HG03571 (cell line): Measurements from ENCODE around the gene CLMN.

ENCODE experiments used
- ATAC-seq: cut with Tn5 transposase; IDR thresholded peaks from one replicate; pipeline ENCODE4 v1.9.1; 2021; ENCODE audit not compliant: unreplicated experiment

Gene CLMN

GRCh38 chr14:95245334-95245733 lies 74.4 kb downstream of the CLMN start:
- no peak for ATAC-seq

GRCh38 chr14:95244587-95244986 lies 75.1 kb downstream of the CLMN start:
- no peak for ATAC-seq

GRCh38 chr14:95242870-95243269 lies 76.8 kb downstream of the CLMN start:
- no peak for ATAC-seq

- ATAC-seq, result no peak
Measured at GRCh38 chr14:95240859-95241813, 78.6 kb downstream of the CLMN start.

GRCh38 chr14:95238487-95239298 lies 81.0 kb downstream of the CLMN start:
- no peak for ATAC-seq

GRCh38 chr14:95237958-95238340 lies 81.8 kb downstream of the CLMN start:
- ATAC-seq, result no peak

GRCh38 chr14:95237121-95237957 lies 82.4 kb downstream of the CLMN start:
- ATAC-seq, result no peak

GRCh38 chr14:95236221-95236620 lies 83.5 kb downstream of the CLMN start:
- no peak for ATAC-seq

GRCh38 chr14:95235767-95236166 lies 83.9 kb downstream of the CLMN start:
- no peak for ATAC-seq

- no peak for ATAC-seq
Measured at GRCh38 chr14:95235351-95235750, 84.4 kb downstream of the CLMN start.

- no peak for ATAC-seq
Measured at GRCh38 chr14:95234426-95234825, 85.3 kb downstream of the CLMN start.

GRCh38 chr14:95233702-95234241 lies 85.9 kb downstream of the CLMN start:
- peak; percentile 93 for ATAC-seq

GRCh38 chr14:95232894-95233584 lies 86.7 kb downstream of the CLMN start:
- no peak for ATAC-seq

GRCh38 chr14:95231966-95232633 lies 87.6 kb downstream of the CLMN start:
- no peak for ATAC-seq

- ATAC-seq, result no peak
Measured at GRCh38 chr14:95229749-95230148, 90.0 kb downstream of the CLMN start.

GRCh38 chr14:95228240-95228639 lies 91.5 kb downstream of the CLMN start:
- ATAC-seq, result no peak

- ATAC-seq, result no peak
Measured at GRCh38 chr14:95227279-95227860, 92.3 kb downstream of the CLMN start.

- no peak for ATAC-seq
Measured at GRCh38 chr14:95226801-95227200, 92.9 kb downstream of the CLMN start.

GRCh38 chr14:95225251-95225887 lies 94.3 kb downstream of the CLMN start:
- ATAC-seq, result no peak
